ENCODE measurements around the gene RNU7-1. TPM values are rescaled to one million over a fixed set of nuclear protein-coding genes. Genes with fewer than 3 reads are reported as not detected.
A peak's percentile ranks its signal among the peaks of the same experiment; 100 is the strongest.

The RNU7-1 gene
- total RNA-seq, 1 donor, result not detected

DNA sequence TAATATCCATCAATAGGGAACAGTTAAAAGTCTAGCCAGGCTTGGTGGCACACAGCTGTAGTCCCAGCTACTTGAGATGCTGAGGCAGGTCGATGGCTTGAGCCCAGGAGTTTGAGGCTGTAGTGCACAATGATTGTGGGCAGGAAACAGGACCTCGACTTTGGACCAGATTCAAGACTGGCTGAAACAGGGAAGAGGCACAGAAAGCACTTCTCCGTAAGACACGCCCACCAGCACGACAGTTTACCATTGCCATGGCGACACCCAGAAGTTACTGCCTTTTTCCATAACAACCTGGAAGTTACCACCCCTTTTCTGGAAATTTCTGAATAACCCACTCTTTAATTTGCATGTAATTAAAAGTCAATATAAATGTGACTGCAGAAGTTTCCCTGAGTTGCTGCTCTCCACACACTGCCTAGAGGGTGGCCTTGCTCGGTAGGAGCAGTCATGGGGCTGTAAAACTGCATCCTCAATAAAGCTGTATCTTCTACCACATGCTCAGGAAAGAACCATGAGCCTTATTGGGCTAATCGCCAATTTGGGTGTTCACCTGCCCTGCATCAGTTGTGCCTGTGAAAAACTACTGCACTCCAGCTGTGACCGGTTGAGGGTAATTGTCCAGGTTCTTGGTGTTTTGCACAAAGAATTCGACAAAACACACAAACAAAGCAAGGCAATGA, 43.6 kb upstream of the RNU7-1 start:
- DNase-seq (ENCODE audit: insufficient read length, low spot score, missing footprints), result no peak
- Histone ChIP-seq H3K4me2 (ENCODE audit: insufficient read depth, low read length) (no peak overlapping the region), H3K27ac (ENCODE audit: low read depth, low read length) (no peak overlapping the region), H3K9me3 (ENCODE audit: low read depth, low read length) (no peaks in the 10 kb centered on the region), H3K27me3 (ENCODE audit: insufficient read depth, low read length) (no peaks in the 10 kb centered on the region), H3K79me2 (ENCODE audit: insufficient read depth, low read length) (no peaks in the 10 kb centered on the region), H3K4me1 (ENCODE audit: insufficient read depth, low read length) (peaks cover 6% of the 10 kb centered on the region), H4K20me1 (ENCODE audit: insufficient read depth, low read length) (no peaks in the 10 kb centered on the region), H2AFZ (ENCODE audit: low read length) (no peak overlapping the region), H3K36me3 (ENCODE audit: insufficient read depth, low read length) (no peaks in the 10 kb centered on the region), H3K4me3 (ENCODE audit: insufficient read depth, low read length) (no peak overlapping the region)
- TF ChIP-seq, protein P1, sequence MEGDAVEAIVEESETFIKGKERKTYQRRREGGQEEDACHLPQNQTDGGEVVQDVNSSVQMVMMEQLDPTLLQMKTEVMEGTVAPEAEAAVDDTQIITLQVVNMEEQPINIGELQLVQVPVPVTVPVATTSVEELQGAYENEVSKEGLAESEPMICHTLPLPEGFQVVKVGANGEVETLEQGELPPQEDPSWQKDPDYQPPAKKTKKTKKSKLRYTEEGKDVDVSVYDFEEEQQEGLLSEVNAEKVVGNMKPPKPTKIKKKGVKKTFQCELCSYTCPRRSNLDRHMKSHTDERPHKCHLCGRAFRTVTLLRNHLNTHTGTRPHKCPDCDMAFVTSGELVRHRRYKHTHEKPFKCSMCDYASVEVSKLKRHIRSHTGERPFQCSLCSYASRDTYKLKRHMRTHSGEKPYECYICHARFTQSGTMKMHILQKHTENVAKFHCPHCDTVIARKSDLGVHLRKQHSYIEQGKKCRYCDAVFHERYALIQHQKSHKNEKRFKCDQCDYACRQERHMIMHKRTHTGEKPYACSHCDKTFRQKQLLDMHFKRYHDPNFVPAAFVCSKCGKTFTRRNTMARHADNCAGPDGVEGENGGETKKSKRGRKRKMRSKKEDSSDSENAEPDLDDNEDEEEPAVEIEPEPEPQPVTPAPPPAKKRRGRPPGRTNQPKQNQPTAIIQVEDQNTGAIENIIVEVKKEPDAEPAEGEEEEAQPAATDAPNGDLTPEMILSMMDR (IDR thresholded peaks at IDR 0.05; ENCODE audit: extremely low read depth, low read depth, low read length), result no peak

DNA sequence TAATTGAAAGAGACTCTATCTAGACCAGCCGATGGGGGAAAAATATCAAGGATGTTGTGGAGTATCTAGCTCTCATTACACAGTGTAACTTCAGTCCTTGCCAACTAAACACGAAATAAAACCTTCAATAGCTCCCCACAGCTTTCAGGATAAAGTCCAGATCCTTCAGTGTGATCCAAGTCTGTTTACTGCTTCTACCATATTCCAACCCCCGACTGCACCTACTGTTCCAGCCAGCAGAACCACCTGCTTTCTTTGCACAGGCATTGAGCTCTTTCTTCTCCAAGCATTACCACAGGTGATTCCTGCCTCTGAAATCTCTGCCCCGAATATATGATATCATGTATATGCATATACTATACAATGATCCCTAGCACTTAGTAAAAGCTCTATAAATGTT, 41.2 kb upstream of the RNU7-1 start:
- no peak overlapping the region for H2AFZ ChIP-seq (ENCODE audit: low read length)
- H3K27me3 ChIP-seq (ENCODE audit: insufficient read depth, low read length), result no peaks in the 10 kb centered on the region
- H3K4me1 ChIP-seq (ENCODE audit: insufficient read depth, low read length), result peaks cover 10% of the 10 kb centered on the region
- TF ChIP-seq, protein P1 (IDR thresholded peaks at IDR 0.05; ENCODE audit: extremely low read depth, low read depth, low read length), result no peak
- H4K20me1 ChIP-seq (ENCODE audit: insufficient read depth, low read length), result no peaks in the 10 kb centered on the region
- DNase-seq (ENCODE audit: insufficient read length, low spot score, missing footprints), result no peak
- H3K36me3 ChIP-seq (ENCODE audit: insufficient read depth, low read length), result no peaks in the 10 kb centered on the region
- H3K4me2 ChIP-seq (ENCODE audit: insufficient read depth, low read length), result no peak overlapping the region
- no peaks in the 10 kb centered on the region for H3K79me2 ChIP-seq (ENCODE audit: insufficient read depth, low read length)
- H3K4me3 ChIP-seq (ENCODE audit: insufficient read depth, low read length), result no peak overlapping the region
- H3K9me3 ChIP-seq (ENCODE audit: low read depth, low read length), result no peaks in the 10 kb centered on the region
- H3K27ac ChIP-seq (ENCODE audit: low read depth, low read length), result no peak overlapping the region

DNA sequence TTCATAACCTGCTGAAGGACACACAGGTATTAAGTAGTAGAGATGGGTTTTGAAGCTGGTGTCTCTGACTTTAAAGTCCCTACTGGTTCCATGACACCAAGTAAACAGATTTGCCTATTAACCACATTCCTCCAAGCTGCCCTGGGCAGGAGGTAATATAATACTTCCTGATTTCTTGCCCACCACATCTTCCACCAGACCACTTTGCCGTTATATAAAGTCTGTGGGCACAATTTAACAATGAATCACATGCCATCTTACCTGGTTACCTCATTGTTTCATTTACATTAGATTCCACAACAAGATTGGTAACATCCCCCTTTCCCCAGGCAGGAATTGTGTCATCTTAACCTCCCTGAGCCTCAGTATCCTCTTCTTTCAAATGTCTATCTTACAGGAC, 39.9 kb upstream of the RNU7-1 start:
- no peak overlapping the region for H3K27ac ChIP-seq (ENCODE audit: low read depth, low read length)
- H3K79me2 ChIP-seq (ENCODE audit: insufficient read depth, low read length), result no peaks in the 10 kb centered on the region
- H3K4me2 ChIP-seq (ENCODE audit: insufficient read depth, low read length), result no peak overlapping the region
- no peak for DNase-seq (ENCODE audit: insufficient read length, low spot score, missing footprints)
- no peaks in the 10 kb centered on the region for H3K9me3 ChIP-seq (ENCODE audit: low read depth, low read length)
- no peaks in the 10 kb centered on the region for H3K36me3 ChIP-seq (ENCODE audit: insufficient read depth, low read length)
- H4K20me1 ChIP-seq (ENCODE audit: insufficient read depth, low read length), result no peaks in the 10 kb centered on the region
- TF ChIP-seq, protein P1 (IDR thresholded peaks at IDR 0.05; ENCODE audit: extremely low read depth, low read depth, low read length), result no peak
- no peaks in the 10 kb centered on the region for H3K27me3 ChIP-seq (ENCODE audit: insufficient read depth, low read length)
- H3K4me1 ChIP-seq (ENCODE audit: insufficient read depth, low read length), result peaks cover 10% of the 10 kb centered on the region
- no peak overlapping the region for H3K4me3 ChIP-seq (ENCODE audit: insufficient read depth, low read length)
- peak overlapping the region; percentile 100 for H2AFZ ChIP-seq (ENCODE audit: low read length)

DNA sequence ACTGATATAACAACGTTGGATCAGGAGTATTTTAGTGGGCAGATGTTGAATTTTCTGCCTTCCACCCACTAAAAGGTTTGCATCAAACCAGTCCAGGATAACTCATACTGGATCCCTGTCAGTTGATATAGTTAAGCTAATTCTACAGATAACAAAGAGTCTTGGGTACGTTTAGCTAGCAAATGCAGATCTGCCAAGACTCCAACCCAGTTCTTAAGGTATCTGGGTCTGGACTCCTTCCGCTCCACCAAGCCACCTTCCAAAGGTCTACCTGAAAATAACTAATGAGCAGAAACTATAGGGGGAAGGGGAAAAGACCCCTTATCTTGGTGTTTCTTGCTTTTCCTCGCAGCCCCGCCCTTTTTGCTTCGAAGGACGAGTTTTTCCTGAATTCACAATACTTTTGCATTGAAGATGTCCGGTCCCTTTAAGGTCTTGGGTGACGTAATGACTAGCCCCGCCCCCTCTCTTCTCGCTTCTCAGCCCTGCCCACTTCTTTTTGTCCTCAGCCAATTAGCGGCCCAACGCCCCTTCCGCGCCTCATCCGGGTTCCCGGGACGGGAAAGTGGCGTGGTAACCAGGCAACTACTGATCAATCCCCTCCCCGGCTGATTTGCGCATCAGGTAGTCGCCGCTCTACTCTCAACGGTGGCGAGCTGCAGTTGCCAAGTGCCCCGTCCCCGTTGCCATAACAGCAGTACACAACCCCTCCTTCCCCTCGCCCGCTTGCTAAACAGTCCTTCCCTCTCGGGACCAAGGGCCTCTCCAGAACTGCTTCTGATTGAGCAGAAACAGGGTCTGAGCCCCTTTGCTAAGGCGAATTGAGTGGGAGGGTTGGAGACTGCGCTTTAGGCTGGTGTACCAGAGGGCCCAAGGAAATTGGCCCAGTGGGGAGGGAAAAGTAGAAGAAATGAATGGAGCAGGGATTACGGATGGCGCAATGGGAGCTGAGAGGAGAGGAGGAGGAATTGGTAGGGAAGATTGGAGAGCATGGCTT, 39.0 kb upstream of the RNU7-1 start, which contains the start of gene LRRC23:
TSS of gene LRRC23 (plus strand) at position 543 of the 997 bp plus-strand sequence. CDS start 812 bp downstream, outside the sequence.
- Histone ChIP-seq H3K36me3 (ENCODE audit: insufficient read depth, low read length) (no peaks in the 10 kb centered on the region), H3K4me1 (ENCODE audit: insufficient read depth, low read length) (peaks cover 10% of the 10 kb centered on the region), H3K4me3 (ENCODE audit: insufficient read depth, low read length) (peak within 1 kb of the TSS; percentile 99), H2AFZ (ENCODE audit: low read length) (peak within 1 kb of the TSS; percentile 100), H3K4me2 (ENCODE audit: insufficient read depth, low read length) (peak within 1 kb of the TSS; percentile 100), H3K27ac (ENCODE audit: low read depth, low read length) (peak within 1 kb of the TSS; percentile 87), H4K20me1 (ENCODE audit: insufficient read depth, low read length) (no peaks in the 10 kb centered on the region), H3K9me3 (ENCODE audit: low read depth, low read length) (no peaks in the 10 kb centered on the region), H3K79me2 (ENCODE audit: insufficient read depth, low read length) (no peaks in the 10 kb centered on the region), H3K27me3 (ENCODE audit: insufficient read depth, low read length) (no peaks in the 10 kb centered on the region)
- peak; percentile 97 for DNase-seq (ENCODE audit: insufficient read length, low spot score, missing footprints)
- TF ChIP-seq, protein P1 (IDR thresholded peaks at IDR 0.05; ENCODE audit: extremely low read depth, low read depth, low read length), result no peak

All from osteoblast (primary cell).